ENCODE measurements around the gene RASA3. TPM values are rescaled to one million over a fixed set of nuclear protein-coding genes. Genes with fewer than 3 reads are reported as not detected.

RASA3 gene
- total RNA-seq, 1 experiment from 2014 or later, result 0.95 TPM

DNA sequence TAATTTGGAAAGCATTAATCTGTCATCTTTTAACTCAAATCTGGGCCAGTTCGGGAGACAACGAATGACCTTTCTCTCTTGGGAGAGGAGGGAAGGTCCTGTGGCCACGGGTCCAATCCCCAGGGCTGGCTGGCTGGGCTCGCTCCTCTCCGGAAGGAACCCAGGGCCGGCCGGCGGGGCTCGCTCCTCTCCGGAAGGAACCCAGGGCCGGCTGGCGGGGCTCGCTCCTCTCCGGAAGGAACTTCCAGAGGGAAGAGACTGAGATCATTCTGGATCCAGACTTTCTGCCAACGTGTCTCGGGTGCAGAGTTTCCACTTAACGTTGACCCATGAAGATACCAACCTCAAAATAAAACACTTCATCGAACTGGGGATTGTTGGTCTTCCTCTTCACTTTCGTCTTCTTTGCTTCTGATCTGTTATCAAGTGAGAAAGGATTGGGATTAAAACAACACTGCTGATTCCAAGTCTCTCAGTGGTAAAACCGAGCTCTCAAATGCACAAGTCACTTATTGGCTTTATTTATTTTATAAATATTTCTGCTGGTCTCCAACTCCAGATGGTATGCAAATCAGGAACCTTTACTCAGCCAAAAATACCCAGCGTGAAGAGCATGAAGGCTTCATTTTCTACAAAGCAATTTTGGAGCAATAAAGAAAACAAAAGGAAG is 105.2 kb downstream of the RASA3 start:
- Histone ChIP-seq H3K36me3 (ENCODE audit: control insufficient read depth, insufficient read depth, low read length) (no peaks in the 10 kb centered on the region), H3K4me3 (ENCODE audit: low read depth, low read length) (no peak overlapping the region), H3K9me3 (no peaks in the 10 kb centered on the region; the same call in 1 of the 2 replicates), H3K27me3 (replicated peaks; ENCODE audit: control insufficient read depth, insufficient read depth, low read length) (no peaks in the 10 kb centered on the region), H3K4me1 (no peaks in the 10 kb centered on the region)
- Mint-ChIP-seq H3K27me3 (ENCODE audit: insufficient read depth, unreplicated experiment) (no peaks in the 10 kb centered on the region), H3K27ac (ENCODE audit: unreplicated experiment) (no peak overlapping the region), H3K4me3 (ENCODE audit: unreplicated experiment) (no peak overlapping the region), H3K9me3 (ENCODE audit: unreplicated experiment) (peaks cover 19% of the 10 kb centered on the region), H3K4me1 (ENCODE audit: low read depth, unreplicated experiment) (no peaks in the 10 kb centered on the region), H3K36me3 (ENCODE audit: insufficient read depth, unreplicated experiment) (peaks cover 5% of the 10 kb centered on the region)
- ChIA-PET CTCF (interaction anchor here (0.7 kb wide), 1 partner anchor 24 kb away, joined by 3 read pairs; no protein-coding TSS in a partner anchor), POLR2A (no interaction called here)
- BruUV-seq (replicated peaks), result no TSS peak
- intact Hi-C loops (cut with micrococcal nuclease; ENCODE audit: unreplicated experiment), result no loop called here
- no peak for DNase-seq
- TF ChIP-seq, protein P1, sequence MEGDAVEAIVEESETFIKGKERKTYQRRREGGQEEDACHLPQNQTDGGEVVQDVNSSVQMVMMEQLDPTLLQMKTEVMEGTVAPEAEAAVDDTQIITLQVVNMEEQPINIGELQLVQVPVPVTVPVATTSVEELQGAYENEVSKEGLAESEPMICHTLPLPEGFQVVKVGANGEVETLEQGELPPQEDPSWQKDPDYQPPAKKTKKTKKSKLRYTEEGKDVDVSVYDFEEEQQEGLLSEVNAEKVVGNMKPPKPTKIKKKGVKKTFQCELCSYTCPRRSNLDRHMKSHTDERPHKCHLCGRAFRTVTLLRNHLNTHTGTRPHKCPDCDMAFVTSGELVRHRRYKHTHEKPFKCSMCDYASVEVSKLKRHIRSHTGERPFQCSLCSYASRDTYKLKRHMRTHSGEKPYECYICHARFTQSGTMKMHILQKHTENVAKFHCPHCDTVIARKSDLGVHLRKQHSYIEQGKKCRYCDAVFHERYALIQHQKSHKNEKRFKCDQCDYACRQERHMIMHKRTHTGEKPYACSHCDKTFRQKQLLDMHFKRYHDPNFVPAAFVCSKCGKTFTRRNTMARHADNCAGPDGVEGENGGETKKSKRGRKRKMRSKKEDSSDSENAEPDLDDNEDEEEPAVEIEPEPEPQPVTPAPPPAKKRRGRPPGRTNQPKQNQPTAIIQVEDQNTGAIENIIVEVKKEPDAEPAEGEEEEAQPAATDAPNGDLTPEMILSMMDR (IDR thresholded peaks at IDR 0.05; ENCODE audit: insufficient read depth in 1 of 2, low read depth in 1 of 2, low read length in 1 of 2, severe bottlenecking in 1 of 2, unreplicated experiment in 1 of 2), result no peak

DNA sequence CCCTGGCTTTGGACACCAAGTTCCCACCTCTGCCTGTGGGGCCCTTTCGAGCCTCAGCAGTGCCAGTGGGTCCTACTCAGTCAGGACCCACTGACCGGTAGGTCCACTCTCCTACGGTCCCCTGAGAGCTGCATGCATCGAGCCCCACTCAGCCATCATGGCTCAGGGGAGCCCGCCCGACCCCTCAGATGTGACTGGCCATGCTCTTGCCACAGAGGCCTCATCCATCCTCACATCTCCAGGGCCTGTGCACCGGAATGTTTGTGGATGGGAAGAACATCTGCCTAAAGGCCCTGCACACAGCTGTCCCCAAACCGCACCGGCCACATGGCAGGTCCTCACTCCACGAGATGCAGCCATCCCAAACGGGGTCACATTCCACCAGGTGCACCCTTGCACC is 105.9 kb downstream of the RASA3 start:
- ChIA-PET CTCF (no interaction called here), POLR2A (no interaction called here)
- no peak overlapping the region for H3K27ac Mint-ChIP-seq (ENCODE audit: unreplicated experiment)
- H3K4me3 Mint-ChIP-seq (ENCODE audit: unreplicated experiment), result no peak overlapping the region
- peaks cover 3% of the 10 kb centered on the region for H3K36me3 Mint-ChIP-seq (ENCODE audit: insufficient read depth, unreplicated experiment)
- H3K4me1 ChIP-seq, result no peaks in the 10 kb centered on the region
- H3K9me3 Mint-ChIP-seq (ENCODE audit: unreplicated experiment), result peaks cover 12% of the 10 kb centered on the region
- H3K27me3 ChIP-seq (replicated peaks; ENCODE audit: control insufficient read depth, insufficient read depth, low read length), result no peaks in the 10 kb centered on the region
- H3K9me3 ChIP-seq, result no peaks in the 10 kb centered on the region; the same call in 1 of the 2 replicates
- TF ChIP-seq, protein P1 (IDR thresholded peaks at IDR 0.05; ENCODE audit: insufficient read depth in 1 of 2, low read depth in 1 of 2, low read length in 1 of 2, severe bottlenecking in 1 of 2, unreplicated experiment in 1 of 2), result no peak
- H3K36me3 ChIP-seq (ENCODE audit: control insufficient read depth, insufficient read depth, low read length), result no peaks in the 10 kb centered on the region
- H3K4me3 ChIP-seq (ENCODE audit: low read depth, low read length), result no peak overlapping the region
- no peak for DNase-seq
- BruUV-seq (replicated peaks), result no TSS peak
- no peaks in the 10 kb centered on the region for H3K27me3 Mint-ChIP-seq (ENCODE audit: insufficient read depth, unreplicated experiment)
- no peaks in the 10 kb centered on the region for H3K4me1 Mint-ChIP-seq (ENCODE audit: low read depth, unreplicated experiment)
- intact Hi-C loops (cut with micrococcal nuclease; ENCODE audit: unreplicated experiment), result no loop called here

DNA sequence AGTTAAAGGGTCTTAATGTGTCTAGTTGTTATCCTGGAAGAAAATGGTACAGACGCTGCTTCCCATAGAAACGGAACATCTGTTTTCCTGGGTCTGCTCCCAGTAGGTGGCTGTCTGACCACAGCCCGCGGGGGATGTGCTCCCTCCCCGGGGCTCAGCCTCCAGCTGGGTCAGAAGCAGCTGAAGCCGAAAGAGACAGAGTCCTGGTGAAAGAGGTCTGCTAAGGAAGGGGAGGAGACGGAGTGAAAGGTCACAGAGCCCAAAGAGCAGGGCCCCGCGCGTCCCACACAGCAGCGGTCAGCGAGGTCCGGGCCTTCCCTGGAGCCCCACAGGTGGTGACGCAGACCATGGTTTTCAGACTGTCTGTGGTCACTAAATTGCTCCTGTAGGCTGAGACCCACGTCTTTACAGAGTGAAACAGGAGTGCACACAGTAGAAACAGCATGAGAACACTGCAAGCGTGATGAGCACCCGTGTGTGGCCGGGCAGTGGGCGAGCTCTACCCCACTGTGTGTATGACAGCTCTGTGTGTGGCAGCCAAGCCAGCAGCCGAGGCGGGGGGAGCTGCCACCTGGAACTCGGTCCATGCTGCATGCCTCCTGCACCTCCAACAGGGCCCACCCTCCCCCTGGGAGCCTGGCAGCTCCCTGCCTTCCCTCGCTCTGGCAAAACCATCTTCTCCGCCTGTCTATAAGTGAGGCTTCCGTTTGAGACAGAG is 106.5 kb downstream of the RASA3 start:
- H3K9me3 Mint-ChIP-seq (ENCODE audit: unreplicated experiment), result peaks cover 6% of the 10 kb centered on the region
- no peak overlapping the region for H3K4me3 ChIP-seq (ENCODE audit: low read depth, low read length)
- intact Hi-C loops (cut with micrococcal nuclease; ENCODE audit: unreplicated experiment), result no loop called here
- CTCF ChIA-PET, result no interaction called here
- no peaks in the 10 kb centered on the region for H3K9me3 ChIP-seq
- TF ChIP-seq, protein P1 (IDR thresholded peaks at IDR 0.05; ENCODE audit: insufficient read depth in 1 of 2, low read depth in 1 of 2, low read length in 1 of 2, severe bottlenecking in 1 of 2, unreplicated experiment in 1 of 2), result no peak
- no peaks in the 10 kb centered on the region for H3K27me3 Mint-ChIP-seq (ENCODE audit: insufficient read depth, unreplicated experiment)
- H3K4me1 Mint-ChIP-seq (ENCODE audit: low read depth, unreplicated experiment), result no peaks in the 10 kb centered on the region
- DNase-seq, result no peak
- no peak overlapping the region for H3K4me3 Mint-ChIP-seq (ENCODE audit: unreplicated experiment)
- H3K36me3 ChIP-seq (ENCODE audit: control insufficient read depth, insufficient read depth, low read length), result no peaks in the 10 kb centered on the region
- no peaks in the 10 kb centered on the region for H3K36me3 Mint-ChIP-seq (ENCODE audit: insufficient read depth, unreplicated experiment)
- H3K4me1 ChIP-seq, result no peaks in the 10 kb centered on the region
- no peaks in the 10 kb centered on the region for H3K27me3 ChIP-seq (replicated peaks; ENCODE audit: control insufficient read depth, insufficient read depth, low read length)
- POLR2A ChIA-PET, result no interaction called here
- BruUV-seq (replicated peaks), result no TSS peak
- H3K27ac Mint-ChIP-seq (ENCODE audit: unreplicated experiment), result no peak overlapping the region
